ENCODE data around the gene FBXO7.

Gene FBXO7

DNA sequence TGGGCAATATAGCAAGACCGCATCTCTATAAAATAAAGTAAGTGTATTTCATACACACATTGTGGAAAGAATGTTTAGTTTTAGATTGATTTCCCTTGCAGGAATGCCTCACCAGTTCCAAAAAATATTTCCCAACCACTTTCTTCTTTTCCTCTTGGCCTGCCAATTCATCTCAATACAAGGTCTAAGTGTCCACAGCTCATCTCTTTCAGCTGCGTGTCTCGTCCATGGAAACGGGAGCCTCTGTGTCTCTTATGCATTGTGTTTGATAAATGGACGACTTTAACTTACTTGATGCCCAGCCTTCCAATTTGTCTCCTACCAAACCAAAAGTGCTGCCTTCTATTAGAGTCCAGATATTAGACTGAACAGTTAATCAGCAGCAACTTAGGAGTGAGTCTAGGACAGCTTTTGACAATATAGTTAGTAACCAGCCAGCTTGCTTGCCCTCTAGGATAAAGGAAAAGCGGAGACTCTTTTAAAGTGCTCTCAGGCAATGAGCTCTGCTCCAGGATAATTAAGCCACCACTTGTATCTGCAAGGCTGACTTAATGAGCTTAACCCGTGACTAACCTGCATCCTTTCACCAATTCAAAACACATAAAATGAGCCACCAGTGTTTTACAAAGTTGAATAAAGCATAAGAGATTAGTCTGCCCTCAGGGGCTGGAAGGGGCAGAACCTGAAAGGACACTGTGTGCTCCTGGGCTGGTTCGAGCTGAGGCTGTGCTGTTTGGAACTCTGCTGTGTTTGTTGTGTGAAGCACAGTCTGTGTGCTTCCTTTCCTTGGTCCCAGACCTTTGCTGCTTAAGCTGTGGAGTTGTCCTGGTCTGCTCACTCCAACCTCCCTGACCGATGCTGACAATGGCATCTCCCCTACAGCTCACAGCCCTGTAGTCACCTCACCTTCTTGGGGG is 27.5 kb downstream of the FBXO7 start:
- H3K27me3 ChIP-seq (ENCODE audit: insufficient read depth, low read length, poor library complexity) = no peaks in the 10 kb centered on the region
- no peak overlapping the region for H2AFZ ChIP-seq (ENCODE audit: low read depth, low read length)
- peaks cover 26% of the 10 kb centered on the region for H3K36me3 ChIP-seq (ENCODE audit: insufficient read depth, low read length)
- ATAC-seq (ENCODE audit: insufficient read depth, low read depth) = no peak
- no peaks in the 10 kb centered on the region for H4K20me1 ChIP-seq (ENCODE audit: insufficient read depth, low read length)
- no peak overlapping the region for H3K4me3 ChIP-seq (ENCODE audit: low read depth in 1 of 2, low read length in 2 of 2)
- no peaks in the 10 kb centered on the region for H3K79me2 ChIP-seq (ENCODE audit: insufficient read depth, low read length)
- no peak overlapping the region for H3K4me2 ChIP-seq (ENCODE audit: insufficient read depth, low read length)
- no peaks in the 10 kb centered on the region for H3K4me1 ChIP-seq (ENCODE audit: insufficient read depth, low read length)
- TF ChIP-seq CTCF (IDR thresholded peaks at IDR 0.05; ENCODE audit: borderline replicate concordance, extremely low read depth, low read length, poor library complexity, severe bottlenecking) (no peak), EZH2 (IDR thresholded peaks at IDR 0.05; ENCODE audit: borderline replicate concordance, low read depth, low read length, severe bottlenecking) (no peak)
- no peaks in the 10 kb centered on the region for H3K9me3 ChIP-seq (ENCODE audit: insufficient read depth, low read length, severe bottlenecking)
- H3K9ac ChIP-seq (ENCODE audit: low read depth, low read length) = no peak overlapping the region
- DNase-seq = no peak
- H3K27ac ChIP-seq (ENCODE audit: low read length) = no peak overlapping the region

DNA sequence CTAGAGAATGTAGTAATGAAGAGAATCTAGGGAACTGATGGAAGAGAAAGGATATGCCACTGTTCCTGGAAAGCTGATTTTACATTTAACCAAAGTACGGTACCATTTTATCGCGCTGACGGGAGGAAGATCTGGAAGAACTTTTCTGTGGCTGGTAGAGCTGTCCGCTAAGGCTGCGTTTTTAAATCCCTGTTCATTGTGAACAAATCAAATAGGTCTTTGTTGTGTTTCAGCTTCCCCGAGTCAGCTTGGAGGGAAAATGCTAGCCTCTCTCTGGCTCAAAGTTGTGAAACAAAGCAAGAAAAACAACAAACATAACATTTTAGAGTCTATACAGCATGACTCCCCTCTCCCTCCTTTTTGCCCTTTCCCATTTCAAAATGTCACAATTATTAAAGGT is 34.4 kb downstream of the FBXO7 start:
- no peaks in the 10 kb centered on the region for H3K4me1 ChIP-seq (ENCODE audit: insufficient read depth, low read length)
- no peaks in the 10 kb centered on the region for H3K79me2 ChIP-seq (ENCODE audit: insufficient read depth, low read length)
- no peaks in the 10 kb centered on the region for H3K27me3 ChIP-seq (ENCODE audit: insufficient read depth, low read length, poor library complexity)
- H3K27ac ChIP-seq (ENCODE audit: low read length) = no peak overlapping the region
- no peak overlapping the region for H3K4me3 ChIP-seq (ENCODE audit: low read depth in 1 of 2, low read length in 2 of 2)
- ATAC-seq (ENCODE audit: insufficient read depth, low read depth) = no peak
- H3K36me3 ChIP-seq (ENCODE audit: insufficient read depth, low read length) = no peaks in the 10 kb centered on the region
- H2AFZ ChIP-seq (ENCODE audit: low read depth, low read length) = no peak overlapping the region
- DNase-seq = no peak
- no peak overlapping the region for H3K9ac ChIP-seq (ENCODE audit: low read depth, low read length)
- no peak overlapping the region for H3K4me2 ChIP-seq (ENCODE audit: insufficient read depth, low read length)
- TF ChIP-seq CTCF (IDR thresholded peaks at IDR 0.05; ENCODE audit: borderline replicate concordance, extremely low read depth, low read length, poor library complexity, severe bottlenecking) (no peak), EZH2 (IDR thresholded peaks at IDR 0.05; ENCODE audit: borderline replicate concordance, low read depth, low read length, severe bottlenecking) (no peak)
- no peaks in the 10 kb centered on the region for H4K20me1 ChIP-seq (ENCODE audit: insufficient read depth, low read length)
- no peaks in the 10 kb centered on the region for H3K9me3 ChIP-seq (ENCODE audit: insufficient read depth, low read length, severe bottlenecking)

DNA sequence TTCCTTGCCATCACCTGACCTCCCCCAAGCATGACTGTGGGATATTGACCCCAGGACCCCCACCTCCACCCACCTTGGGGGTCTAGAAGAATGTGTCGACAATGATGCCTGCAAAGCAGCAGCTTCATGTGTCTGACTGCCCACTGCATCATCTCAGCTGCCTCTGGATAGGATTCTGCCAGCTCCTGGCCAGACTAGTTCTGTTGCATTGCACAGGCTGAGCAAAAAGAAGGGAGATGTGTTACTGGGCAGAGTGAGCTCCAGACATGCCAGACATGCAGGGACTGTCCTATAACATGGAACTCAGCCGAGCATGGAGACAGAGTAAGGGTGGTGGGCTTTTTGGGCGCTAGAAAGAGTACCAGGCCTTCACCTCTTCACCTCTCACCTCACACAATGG is 36.7 kb downstream of the FBXO7 start:
- H3K79me2 ChIP-seq (ENCODE audit: insufficient read depth, low read length) = no peaks in the 10 kb centered on the region
- no peaks in the 10 kb centered on the region for H3K36me3 ChIP-seq (ENCODE audit: insufficient read depth, low read length)
- no peak overlapping the region for H2AFZ ChIP-seq (ENCODE audit: low read depth, low read length)
- no peaks in the 10 kb centered on the region for H3K27me3 ChIP-seq (ENCODE audit: insufficient read depth, low read length, poor library complexity)
- no peak overlapping the region for H3K4me2 ChIP-seq (ENCODE audit: insufficient read depth, low read length)
- ATAC-seq (ENCODE audit: insufficient read depth, low read depth) (no peak), DNase-seq (no peak)
- no peaks in the 10 kb centered on the region for H3K9me3 ChIP-seq (ENCODE audit: insufficient read depth, low read length, severe bottlenecking)
- H4K20me1 ChIP-seq (ENCODE audit: insufficient read depth, low read length) = no peaks in the 10 kb centered on the region
- TF ChIP-seq EZH2 (IDR thresholded peaks at IDR 0.05; ENCODE audit: borderline replicate concordance, low read depth, low read length, severe bottlenecking) (no peak), CTCF (IDR thresholded peaks at IDR 0.05; ENCODE audit: borderline replicate concordance, extremely low read depth, low read length, poor library complexity, severe bottlenecking) (no peak)
- H3K9ac ChIP-seq (ENCODE audit: low read depth, low read length) = no peak overlapping the region
- no peak overlapping the region for H3K4me3 ChIP-seq (ENCODE audit: low read depth in 1 of 2, low read length in 2 of 2)
- H3K27ac ChIP-seq (ENCODE audit: low read length) = no peak overlapping the region
- no peaks in the 10 kb centered on the region for H3K4me1 ChIP-seq (ENCODE audit: insufficient read depth, low read length)
